Suprapubic skin (tissue), 4 donors: ENCODE data around the gene MALAT1. TPM values are rescaled to one million over a fixed set of nuclear protein-coding genes. Genes with fewer than 3 reads are reported as not detected.

Source experiments
- DNase-seq, 2 donors: peaks; one replicate each; pipeline ENCODE4 v3.0.0-alpha.2; 2019; ENCODE audit warnings: low spot score in 2 of 2
- H3K27ac ChIP-seq: fragments of 200-600 bp; sonication (generic); one replicate; pipeline ENCODE4 v1.5.1; 2019
- H3K27me3 ChIP-seq: fragments of 200-600 bp; sonication (generic); one replicate; pipeline ENCODE4 v1.5.1; 2019
- H3K36me3 ChIP-seq: fragments of 200-600 bp; sonication (generic); one replicate; pipeline ENCODE4 v1.5.1; 2019
- H3K4me1 ChIP-seq: fragments of 200-600 bp; sonication (generic); one replicate; pipeline ENCODE4 v1.5.1; 2019
- H3K4me3 ChIP-seq: fragments of 200-600 bp; sonication (generic); one replicate; pipeline ENCODE4 v1.5.1; 2019; ENCODE audit warnings: mild to moderate bottlenecking
- H3K9me3 ChIP-seq: fragments of 200-600 bp; sonication (generic); one replicate; pipeline ENCODE4 v1.5.1; 2019
- EP300 ChIP-seq: sonication (generic); formaldehyde crosslinking; IDR thresholded peaks from one replicate; pipeline ENCODE4 v1.6.1; 2017; ENCODE audit warnings: antibody characterized with exemption
- POLR2A ChIP-seq, 2 donors: fragments of 450-650 bp; IDR thresholded peaks; one replicate each; pipeline ENCODE4 v1.6.1; 2017; ENCODE audit warnings: antibody characterized with exemption in 2 of 2, mild to moderate bottlenecking in 2 of 2, moderate library complexity in 2 of 2
- POLR2AphosphoS5 ChIP-seq, 3 donors: sonication (generic); formaldehyde crosslinking; IDR thresholded peaks; one replicate each; pipeline ENCODE4 v1.6.1; 2017; ENCODE audit warnings: antibody characterized with exemption in 3 of 3
- WGBS: methylation state at CpG from one replicate; pipeline ENCODE4 v1.1.5; 2018; 5-methylcytosine and 5-hydroxymethylcytosine counted together
- total RNA-seq, 4 donors: library from RNA; depleted of rRNA; stranded (reverse); fragments of >200 nt; gene quantifications; one replicate each; pipeline ENCODE4 v1.1.0, GENCODE V29; 2016
- TF ChIP-seq, protein P1 (sequence below), 2 donors: fragments of 200-600 bp in 1 of 2; fragments of 450-650 bp in 1 of 2; sonication (generic) in 1 of 2; IDR thresholded peaks; one replicate each; pipeline ENCODE4 v1.5.1; 2016 to 2019; ENCODE audit warnings: antibody characterized with exemption in 2 of 2, mild to moderate bottlenecking in 1 of 2, moderate library complexity in 1 of 2

MALAT1 gene
- total RNA-seq, 4 donors from 2014 or later, result 10,207 to 42,728 (median 11,538) TPM

DNA sequence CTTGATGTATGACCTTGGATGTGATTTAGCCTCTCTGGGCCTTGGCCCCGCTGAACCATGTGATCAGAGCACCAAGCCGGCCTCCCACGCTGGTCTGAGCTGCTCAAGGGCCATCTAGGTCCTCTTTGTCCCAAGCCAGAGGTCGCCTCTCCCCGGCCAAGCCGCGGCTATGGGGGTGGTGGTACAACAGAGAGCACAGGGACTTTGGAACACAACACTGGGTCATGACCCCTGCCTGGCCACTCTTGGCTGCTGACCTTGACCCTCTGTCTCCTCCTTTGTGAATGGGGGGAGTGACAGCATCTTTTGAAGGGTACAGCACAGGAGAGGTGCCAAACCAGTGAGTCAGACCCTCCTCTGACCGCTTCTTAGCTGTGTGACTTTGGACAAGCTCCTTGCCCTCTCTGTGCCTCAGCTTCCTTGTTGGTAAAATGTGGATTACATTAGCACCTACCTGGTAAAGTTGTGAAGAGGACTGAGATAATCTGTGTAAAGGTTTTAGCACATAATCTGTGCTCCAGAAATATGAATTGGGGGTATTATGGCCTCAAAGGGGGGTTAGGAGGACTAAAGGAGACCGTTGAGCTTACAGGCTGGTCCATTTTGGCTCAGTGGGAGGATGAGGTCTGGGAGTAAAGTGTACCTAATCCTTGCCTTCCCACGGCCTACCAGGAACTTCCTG is 30.8 kb downstream of the MALAT1 start:
- WGBS, result 90% methylated on average over 5 of the region's 10 CpGs
- Histone ChIP-seq H3K4me1 (peaks cover 13% of the 10 kb centered on the region), H3K27ac (no peak overlapping the region), H3K36me3 (peaks cover 78% of the 10 kb centered on the region), H3K4me3 (no peak overlapping the region), H3K9me3 (no peaks in the 10 kb centered on the region), H3K27me3 (no peaks in the 10 kb centered on the region)
- TF ChIP-seq EP300 (no peak), POLR2AphosphoS5 (IDR thresholded peaks at IDR 0.05) (no peak), POLR2A (IDR thresholded peaks at IDR 0.05) (no peak)
- TF ChIP-seq, protein P1, sequence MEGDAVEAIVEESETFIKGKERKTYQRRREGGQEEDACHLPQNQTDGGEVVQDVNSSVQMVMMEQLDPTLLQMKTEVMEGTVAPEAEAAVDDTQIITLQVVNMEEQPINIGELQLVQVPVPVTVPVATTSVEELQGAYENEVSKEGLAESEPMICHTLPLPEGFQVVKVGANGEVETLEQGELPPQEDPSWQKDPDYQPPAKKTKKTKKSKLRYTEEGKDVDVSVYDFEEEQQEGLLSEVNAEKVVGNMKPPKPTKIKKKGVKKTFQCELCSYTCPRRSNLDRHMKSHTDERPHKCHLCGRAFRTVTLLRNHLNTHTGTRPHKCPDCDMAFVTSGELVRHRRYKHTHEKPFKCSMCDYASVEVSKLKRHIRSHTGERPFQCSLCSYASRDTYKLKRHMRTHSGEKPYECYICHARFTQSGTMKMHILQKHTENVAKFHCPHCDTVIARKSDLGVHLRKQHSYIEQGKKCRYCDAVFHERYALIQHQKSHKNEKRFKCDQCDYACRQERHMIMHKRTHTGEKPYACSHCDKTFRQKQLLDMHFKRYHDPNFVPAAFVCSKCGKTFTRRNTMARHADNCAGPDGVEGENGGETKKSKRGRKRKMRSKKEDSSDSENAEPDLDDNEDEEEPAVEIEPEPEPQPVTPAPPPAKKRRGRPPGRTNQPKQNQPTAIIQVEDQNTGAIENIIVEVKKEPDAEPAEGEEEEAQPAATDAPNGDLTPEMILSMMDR (IDR thresholded peaks at IDR 0.05), result no peak
- no peak for DNase-seq

DNA sequence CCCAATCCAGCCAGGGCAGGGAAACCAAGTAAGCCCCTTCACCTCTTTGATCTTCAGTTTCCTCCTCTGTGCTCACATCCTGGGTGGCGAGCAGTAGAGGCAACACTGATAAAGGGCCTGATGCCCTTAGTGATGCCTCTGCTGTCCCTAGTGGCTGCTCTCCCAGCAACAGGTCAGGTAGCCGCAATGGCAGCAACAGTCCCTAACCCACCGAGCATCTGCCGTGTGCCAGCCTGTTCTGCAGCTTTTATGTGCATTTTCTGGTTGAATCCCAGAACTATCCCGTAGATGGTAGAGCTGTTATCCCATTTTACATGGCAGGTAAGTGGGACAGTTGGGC is 31.3 kb downstream of the MALAT1 start:
- H3K36me3 ChIP-seq, result peaks cover 80% of the 10 kb centered on the region
- H3K4me3 ChIP-seq, result no peak overlapping the region
- TF ChIP-seq, protein P1 (IDR thresholded peaks at IDR 0.05), result no peak
- no peak for TF ChIP-seq EP300
- TF ChIP-seq POLR2AphosphoS5 (IDR thresholded peaks at IDR 0.05), result no peak
- TF ChIP-seq POLR2A (IDR thresholded peaks at IDR 0.05), result no peak
- no peaks in the 10 kb centered on the region for H3K27me3 ChIP-seq
- peaks cover 13% of the 10 kb centered on the region for H3K4me1 ChIP-seq
- 90% methylated on average over 5 of the region's 5 CpGs for WGBS
- no peak for DNase-seq
- no peaks in the 10 kb centered on the region for H3K9me3 ChIP-seq
- no peak overlapping the region for H3K27ac ChIP-seq

DNA sequence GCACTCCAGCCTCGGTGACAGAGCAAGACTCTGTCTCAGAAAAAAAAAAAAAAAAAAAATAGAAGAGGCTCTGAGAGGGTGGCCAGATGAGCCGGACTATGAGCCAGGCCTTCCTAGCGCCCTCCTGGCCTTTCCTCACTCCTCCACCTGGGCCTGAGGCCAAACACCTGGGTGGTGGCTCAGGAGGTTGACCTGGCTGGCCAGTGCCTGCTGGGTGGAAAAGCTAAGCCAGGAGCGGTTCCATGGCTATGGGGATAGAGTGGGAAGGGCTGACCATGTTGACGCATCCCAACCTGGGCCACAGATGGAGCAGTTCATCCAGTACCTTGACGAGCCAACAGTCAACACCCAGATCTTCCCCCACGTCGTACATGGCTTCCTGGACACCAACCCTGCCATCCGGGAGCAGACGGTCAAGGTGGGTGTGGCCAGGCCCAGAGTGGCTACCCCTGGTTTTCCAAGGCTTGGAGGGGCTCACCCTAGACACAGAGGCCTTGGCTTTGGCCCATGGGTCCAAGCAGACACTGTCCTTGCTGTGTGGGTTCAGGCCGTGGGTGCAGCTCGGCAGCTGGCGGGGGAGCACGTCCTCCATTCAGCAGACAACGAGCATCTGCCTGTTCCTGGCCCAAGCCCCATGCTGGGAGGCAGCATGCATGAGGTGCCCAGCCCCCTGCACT is 33.7 kb downstream of the MALAT1 start:
- Histone ChIP-seq H3K36me3 (peaks cover 91% of the 10 kb centered on the region), H3K27me3 (no peaks in the 10 kb centered on the region), H3K27ac (no peak overlapping the region), H3K4me3 (no peak overlapping the region), H3K9me3 (no peaks in the 10 kb centered on the region), H3K4me1 (no peaks in the 10 kb centered on the region)
- no peak for TF ChIP-seq POLR2AphosphoS5 (IDR thresholded peaks at IDR 0.05)
- TF ChIP-seq, protein P1 (IDR thresholded peaks at IDR 0.05), result no peak
- no peak for TF ChIP-seq EP300
- TF ChIP-seq POLR2A (IDR thresholded peaks at IDR 0.05), result no peak
- 84% methylated on average over 8 of the region's 15 CpGs for WGBS
- DNase-seq, result no peak

DNA sequence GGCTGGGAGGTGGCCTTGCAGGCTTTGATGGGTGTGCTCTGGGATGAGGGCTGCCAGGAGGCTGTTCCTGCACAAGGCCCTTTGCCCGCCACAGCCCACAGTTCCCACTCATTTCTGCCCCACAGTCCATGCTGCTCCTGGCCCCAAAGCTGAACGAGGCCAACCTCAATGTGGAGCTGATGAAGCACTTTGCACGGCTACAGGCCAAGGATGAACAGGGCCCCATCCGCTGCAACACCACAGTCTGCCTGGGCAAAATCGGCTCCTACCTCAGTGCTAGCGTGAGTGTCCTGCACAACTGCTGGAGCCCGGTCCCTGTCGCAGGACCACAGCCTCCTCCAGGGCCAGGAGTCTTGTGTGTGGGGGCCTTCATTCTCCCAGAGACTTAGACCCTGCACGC is 36.3 kb downstream of the MALAT1 start:
- Histone ChIP-seq H3K27ac (no peak overlapping the region), H3K4me1 (peaks cover 15% of the 10 kb centered on the region), H3K27me3 (no peaks in the 10 kb centered on the region), H3K4me3 (no peak overlapping the region), H3K36me3 (peaks cover 81% of the 10 kb centered on the region), H3K9me3 (no peaks in the 10 kb centered on the region)
- TF ChIP-seq, protein P1 (IDR thresholded peaks at IDR 0.05), result no peak
- no peak for TF ChIP-seq EP300
- no peak for TF ChIP-seq POLR2A (IDR thresholded peaks at IDR 0.05)
- no peak for TF ChIP-seq POLR2AphosphoS5 (IDR thresholded peaks at IDR 0.05)
- WGBS, result 83% methylated on average over 1 of the region's 9 CpGs
- DNase-seq, result no peak

DNA sequence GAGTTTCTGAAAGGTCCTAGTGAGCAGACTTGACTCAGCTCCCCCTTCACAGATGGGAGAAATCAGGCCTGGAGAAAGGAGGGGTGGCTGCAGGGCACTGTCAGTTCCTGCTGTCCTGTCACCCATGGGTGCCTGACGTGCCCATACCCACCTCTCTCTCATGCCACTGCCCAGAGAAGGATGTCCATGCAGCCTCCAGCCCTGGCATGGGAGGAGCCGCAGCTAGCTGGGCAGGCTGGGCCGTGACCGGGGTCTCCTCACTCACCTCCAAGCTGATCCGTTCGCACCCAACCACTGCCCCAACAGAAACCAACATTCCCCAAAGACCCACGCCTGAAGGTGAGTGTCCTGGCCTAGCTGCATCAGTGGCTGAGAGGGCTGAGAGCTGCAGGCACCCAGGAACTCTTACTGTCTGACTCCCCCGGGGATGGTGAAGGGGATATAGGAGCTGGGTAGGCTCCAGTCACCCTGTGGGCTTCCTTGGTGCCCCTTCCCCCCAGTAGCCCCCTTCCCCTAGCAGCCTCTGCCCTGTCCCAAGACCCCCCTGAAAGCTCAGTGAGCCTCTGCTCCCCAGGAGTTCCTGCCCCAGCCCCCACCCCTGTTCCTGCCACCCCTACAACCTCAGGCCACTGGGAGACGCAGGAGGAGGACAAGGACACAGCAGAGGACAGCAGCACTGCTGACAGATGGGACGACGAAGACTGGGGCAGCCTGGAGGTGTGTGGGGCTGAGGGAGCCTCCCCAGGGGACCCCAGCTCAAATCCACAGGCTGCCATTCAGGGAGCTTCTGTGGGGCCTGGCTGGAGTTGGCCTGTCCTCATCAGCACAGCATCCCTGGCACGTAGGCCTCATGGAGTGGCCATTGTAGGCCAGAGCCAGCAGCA is 37.8 kb downstream of the MALAT1 start:
- H3K27ac ChIP-seq, result no peak overlapping the region
- no peak for DNase-seq

More for the DNA sequence above, 37.8 kb downstream of the MALAT1 start:
- Histone ChIP-seq H3K36me3 (peaks cover 66% of the 10 kb centered on the region), H3K4me3 (no peak overlapping the region), H3K4me1 (peaks cover 29% of the 10 kb centered on the region), H3K27me3 (no peaks in the 10 kb centered on the region), H3K9me3 (no peaks in the 10 kb centered on the region)
- 79% methylated on average over 7 of the region's 12 CpGs for WGBS
- TF ChIP-seq EP300, result no peak
